ENCODE results near the gene SPAST.
"Not testable (repeated sequence)": the region's sequence is repeated elsewhere in the genome, so short reads cannot be mapped to it uniquely, and the experiment has no call there.

The SPAST gene, protein sequence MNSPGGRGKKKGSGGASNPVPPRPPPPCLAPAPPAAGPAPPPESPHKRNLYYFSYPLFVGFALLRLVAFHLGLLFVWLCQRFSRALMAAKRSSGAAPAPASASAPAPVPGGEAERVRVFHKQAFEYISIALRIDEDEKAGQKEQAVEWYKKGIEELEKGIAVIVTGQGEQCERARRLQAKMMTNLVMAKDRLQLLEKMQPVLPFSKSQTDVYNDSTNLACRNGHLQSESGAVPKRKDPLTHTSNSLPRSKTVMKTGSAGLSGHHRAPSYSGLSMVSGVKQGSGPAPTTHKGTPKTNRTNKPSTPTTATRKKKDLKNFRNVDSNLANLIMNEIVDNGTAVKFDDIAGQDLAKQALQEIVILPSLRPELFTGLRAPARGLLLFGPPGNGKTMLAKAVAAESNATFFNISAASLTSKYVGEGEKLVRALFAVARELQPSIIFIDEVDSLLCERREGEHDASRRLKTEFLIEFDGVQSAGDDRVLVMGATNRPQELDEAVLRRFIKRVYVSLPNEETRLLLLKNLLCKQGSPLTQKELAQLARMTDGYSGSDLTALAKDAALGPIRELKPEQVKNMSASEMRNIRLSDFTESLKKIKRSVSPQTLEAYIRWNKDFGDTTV

DNA sequence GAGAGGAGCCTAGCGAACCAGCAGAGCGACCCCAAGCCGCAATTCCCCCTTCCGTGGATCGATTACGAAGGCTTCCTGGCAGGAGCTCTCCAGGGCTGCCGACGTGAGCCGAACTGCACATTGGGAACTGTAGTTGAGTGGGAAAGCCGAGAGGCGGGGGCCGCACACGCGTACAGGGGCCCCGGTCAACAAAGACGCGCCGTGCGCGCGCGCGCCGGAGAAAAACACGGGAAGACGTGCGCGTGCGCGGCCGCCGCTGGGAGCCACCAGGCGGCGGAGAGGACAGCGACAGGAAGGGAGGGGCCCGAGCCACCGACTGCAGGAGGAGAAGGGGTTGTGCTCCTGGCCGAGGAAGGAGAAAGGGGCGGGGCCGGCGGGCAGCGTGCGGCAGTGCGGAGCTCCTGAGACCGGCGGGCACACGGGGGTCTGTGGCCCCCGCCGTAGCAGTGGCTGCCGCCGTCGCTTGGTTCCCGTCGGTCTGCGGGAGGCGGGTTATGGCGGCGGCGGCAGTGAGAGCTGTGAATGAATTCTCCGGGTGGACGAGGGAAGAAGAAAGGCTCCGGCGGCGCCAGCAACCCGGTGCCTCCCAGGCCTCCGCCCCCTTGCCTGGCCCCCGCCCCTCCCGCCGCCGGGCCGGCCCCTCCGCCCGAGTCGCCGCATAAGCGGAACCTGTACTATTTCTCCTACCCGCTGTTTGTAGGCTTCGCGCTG, at the start of gene SPAST:
Gene SPAST (plus strand): TSS at position 247 of the 711 bp plus-strand sequence. CDS start 276 bp downstream, at position 523.
- DNase-seq: peak; percentile 93 to 95

- not testable (repeated sequence) for DNase-seq
These were observed 44.4 kb upstream of the SPAST start for GRCh38 chr2:32018789-32019482.

GRCh38 chr2:32034198-32034887, 29.0 kb upstream of the SPAST start:
- not testable (repeated sequence) for DNase-seq

DNA sequence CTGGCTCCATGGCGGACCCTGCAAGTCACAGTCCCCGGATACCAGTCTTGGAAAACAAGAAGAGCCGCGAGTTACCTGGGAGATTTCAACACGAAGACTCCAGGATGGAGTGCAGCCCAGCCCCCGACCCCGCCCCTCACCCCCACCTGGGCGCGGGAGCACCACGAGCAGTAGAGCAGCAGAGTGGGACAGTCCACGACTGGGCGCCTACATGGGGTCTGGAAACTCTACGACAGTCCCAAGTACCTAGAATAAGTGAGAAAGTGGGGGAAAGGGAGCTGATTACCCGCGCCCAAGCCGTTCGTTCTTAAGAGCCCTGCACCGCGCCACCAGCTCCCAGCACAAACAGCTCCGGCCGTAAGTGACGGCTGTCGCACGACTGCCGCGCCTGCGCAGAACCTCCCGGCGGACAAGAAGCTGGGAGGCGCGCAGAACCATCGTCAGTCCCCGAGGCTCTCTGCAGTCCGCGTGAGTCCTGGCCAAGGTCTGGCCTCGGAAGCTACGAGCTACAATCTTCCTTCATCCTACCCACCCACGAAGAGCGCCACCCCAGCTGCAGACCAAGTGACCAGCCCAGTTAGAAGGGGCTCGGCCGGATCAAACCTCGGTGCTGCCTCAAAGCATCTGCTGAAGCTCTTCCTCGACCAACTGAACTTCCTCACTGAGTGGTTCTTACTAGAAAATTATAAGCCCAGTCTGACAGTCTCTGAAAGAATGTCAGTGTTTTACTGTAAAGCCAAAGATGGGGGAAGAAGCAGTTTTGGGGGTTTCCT, 23.7 kb upstream of the SPAST start, which contains the start of gene DPY30:
Gene DPY30 (minus strand): TSS at position 359 of the 773 bp plus-strand sequence. CDS start 349 bp downstream, at position 10.
- DNase-seq: peak; percentile 86 to 90

DNA sequence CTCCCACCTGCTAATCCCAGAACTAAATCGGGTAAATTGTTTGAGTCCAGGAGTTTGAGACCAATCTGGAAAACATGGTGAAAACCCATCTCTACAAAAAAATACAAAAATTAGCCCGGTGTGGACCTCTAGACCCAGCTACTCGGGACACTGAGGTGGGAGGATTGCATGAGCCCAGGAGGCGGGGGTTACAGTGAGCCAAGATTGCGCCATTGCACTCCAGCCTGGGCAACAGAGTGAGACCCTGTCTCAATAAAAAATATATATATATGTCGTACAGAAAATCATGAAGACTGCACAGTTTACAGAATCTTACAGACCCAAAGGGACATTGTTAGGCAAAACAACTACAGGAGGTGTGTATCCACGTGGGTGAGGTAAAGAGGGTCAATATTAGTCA, 19.8 kb upstream of the SPAST start:
- DNase-seq: no peak

DNA sequence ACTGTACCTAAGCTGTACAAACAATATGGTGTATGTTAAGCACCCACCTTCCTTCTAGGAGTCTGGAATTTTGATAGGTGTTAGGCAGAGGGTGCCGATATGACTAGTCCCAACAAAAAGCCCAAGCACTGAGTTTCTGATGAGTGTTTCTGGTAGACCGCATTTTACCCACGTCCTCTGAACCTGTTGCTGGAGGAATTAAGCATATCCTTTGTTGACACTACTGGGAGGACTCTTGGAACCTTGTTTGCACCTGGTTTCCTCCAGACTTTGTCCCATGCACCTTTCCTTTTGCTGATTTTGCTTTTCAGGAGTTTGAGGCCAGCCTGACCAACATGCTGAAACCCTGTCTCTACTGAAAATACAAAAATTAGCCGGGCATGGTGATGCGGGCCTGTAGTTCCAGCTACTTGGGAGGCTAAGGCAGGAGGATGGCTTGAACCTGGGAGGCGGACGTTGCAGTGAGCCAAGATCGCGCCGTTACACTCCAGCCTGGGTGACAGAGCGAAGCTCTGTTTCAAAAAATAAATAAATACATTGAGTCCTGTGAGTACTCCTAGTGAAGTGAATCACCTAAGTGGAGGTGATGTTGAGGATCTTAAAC, 11.4 kb upstream of the SPAST start:
- no peak for DNase-seq

DNA sequence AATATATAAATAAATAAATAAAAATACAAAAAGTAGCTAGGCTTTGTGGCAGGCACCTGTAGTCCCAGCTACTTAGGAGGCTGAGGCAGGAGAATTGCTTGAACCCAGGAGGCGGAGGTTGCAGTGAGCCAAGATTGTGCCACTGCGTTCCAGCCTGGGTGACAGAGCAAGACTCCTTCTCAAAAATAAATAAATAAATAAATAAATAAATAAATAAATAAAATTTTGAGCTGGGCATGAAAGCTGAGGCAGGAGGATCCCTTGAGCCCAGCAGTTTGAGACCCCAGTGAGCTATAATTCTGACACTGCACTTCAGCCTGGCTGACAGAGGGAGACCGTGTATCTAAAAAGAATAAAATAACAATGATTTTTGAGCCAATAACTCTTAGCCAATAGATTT, 8.8 kb upstream of the SPAST start:
- DNase-seq: not testable (repeated sequence)

DNA sequence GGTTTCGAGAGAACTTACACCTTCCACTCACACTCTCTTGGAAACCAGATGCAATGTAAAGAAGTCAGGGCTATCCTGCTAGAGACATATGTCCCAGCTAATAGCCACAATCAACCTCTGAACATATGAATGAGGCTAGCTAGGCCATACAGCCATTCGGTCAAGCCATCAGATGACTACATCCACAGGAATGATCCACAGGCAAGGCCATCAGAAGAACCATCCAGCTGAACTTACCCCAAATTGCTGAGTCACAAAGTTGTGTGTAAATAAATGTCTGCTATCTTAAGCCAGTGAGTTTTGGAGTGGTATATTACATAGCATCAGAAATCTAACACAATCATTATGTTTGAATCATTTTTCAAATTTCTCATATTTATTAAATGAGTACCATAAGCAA, 5.2 kb upstream of the SPAST start:
- DNase-seq: no peak

DNA sequence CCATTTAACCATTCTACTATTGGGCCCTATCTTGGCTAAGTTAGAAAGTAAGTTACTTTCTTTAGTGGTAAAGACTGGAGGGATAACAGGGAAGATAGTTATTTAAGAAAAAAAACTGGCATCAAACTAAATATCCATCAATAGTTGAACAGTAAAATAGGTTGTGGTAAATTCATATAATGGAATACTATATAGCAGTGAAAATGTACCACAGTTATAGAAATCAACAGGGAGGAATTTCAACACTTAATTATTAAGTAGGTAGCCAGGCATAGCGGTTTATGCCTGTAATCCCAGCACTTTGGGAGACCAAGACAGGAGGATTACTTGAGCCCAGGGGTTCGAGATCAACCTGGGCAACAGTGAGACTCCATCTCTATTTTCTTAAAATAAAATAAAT, 3.1 kb upstream of the SPAST start:
- DNase-seq: no peak

DNA sequence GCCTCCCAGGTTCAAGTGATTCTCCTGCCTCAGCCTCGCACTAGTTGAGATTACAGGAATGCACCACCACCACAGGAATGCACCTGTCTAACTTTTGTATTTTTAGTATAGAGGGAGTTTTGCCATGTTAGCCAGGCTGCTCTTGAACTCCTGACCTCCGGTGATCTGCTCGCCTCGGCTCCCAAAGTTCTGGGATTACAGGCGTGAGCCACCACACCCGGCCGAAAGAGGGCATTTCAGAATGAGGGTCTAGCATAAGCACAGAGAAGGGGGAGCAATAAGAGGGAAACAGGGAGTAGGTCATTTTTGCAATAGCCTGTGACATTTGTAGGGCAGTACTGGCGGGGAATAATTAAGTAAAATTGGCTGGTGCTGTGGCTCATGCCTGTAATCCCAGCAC, 1.9 kb upstream of the SPAST start:
- no peak for DNase-seq

DNA sequence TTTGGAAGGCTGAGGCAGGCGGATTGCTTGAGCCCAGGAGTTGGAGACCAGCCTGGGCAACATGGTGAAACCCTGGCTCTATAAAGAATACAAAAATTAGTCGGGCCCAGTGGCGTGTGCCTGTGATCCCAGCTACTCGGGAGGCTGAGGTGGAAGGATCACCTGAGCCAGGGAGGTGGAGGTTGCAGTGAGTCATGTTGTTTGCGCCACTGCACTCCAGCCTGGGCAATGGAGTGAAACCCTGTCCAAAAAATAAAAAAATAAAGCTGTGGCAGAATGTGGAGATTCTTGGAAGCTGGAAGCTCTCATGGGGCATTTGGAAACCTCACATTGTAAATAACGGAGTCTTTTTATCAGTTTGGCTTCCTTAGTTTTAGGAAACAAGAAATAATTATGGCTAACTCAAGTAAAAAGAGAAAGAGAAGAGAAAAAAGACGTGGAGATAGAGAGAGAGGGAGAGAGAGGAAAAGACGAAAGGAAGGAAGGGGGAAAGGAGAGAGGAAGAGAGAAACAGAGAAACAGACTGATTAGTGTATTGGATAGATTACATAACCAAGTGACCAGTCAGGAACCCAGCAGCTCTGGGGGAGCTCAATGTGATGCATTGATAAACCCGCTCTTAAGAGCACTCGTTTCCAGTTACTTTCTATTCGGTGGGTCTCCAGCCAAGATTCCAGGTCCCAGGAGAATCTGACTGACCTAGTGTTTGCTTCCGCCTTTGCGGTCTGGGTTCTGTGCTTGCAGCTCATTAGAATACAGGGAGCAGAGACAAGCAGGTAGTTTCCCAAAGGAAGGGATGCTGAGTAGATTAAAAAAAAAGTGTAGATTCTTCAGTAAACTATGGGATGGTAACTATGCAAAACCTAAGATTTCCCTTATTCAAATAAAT, 1.1 kb upstream of the SPAST start:
- peak; percentile 10 to 12 for DNase-seq

- DNase-seq: peak; percentile 38 to 39
These were observed 755 bp downstream of the SPAST start for GRCh38 chr2:32064021-32064601.

GRCh38 chr2:32064713-32065112, 1.4 kb downstream of the SPAST start:
- DNase-seq: no peak

GRCh38 chr2:32067549-32067948, 4.2 kb downstream of the SPAST start:
- no peak for DNase-seq

- DNase-seq: no peak
These were observed 10.8 kb downstream of the SPAST start for GRCh38 chr2:32074134-32074506.

DNA sequence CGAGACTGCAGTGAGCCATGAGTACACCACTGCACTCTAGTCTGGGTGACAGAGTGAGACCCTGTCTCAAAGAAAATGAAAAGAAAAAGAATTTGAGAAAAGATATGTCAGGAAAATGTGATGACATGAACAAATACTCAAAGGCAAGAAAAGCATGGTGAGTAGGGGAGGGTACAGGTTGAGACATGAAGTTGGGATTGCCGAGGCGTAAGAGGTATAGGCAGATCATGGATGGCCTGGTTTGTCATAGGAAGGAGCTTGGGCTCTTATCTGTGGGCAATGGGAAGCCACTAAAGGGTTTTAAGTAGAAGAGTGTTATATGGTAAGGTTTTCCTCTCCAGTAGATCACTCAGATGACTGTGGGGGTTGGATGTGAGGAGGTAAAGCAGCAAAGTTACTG, 32.3 kb downstream of the SPAST start:
- DNase-seq: no peak

DNA sequence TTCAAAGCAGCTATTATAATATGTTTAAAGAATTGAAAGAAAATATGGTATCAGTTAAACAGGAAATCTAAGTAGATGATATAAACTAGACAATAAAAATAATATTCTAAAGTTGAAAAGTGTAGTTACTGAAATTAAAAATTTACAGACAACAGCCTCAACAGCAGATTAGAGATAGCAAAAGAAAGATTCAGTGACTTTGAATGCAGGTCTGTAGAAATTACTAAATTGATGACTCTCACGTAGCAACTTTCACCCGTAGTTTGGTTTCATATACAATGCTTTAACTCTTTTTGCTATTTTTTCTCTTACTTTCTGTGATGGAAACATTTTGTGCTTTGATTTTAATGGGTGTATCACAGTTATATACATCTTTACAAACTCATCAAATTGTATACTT, 44.8 kb downstream of the SPAST start:
- DNase-seq: no peak

GRCh38 chr2:32118055-32118454, 54.7 kb downstream of the SPAST start:
- no peak for DNase-seq

- no peak for DNase-seq
These were observed 55.8 kb downstream of the SPAST start for GRCh38 chr2:32119161-32119560.

GRCh38 chr2:32124660-32125059, 61.3 kb downstream of the SPAST start:
- DNase-seq: no peak

Measured in AML-193 (cell line).